22Rv1 (cell line): ENCODE measurements around the gene PACRG.

ENCODE experiments used
- CTCF ChIP-seq: fragments of 450-650 bp; IDR thresholded peaks from 2 replicates; pipeline ENCODE4 v1.5.1; 2017; ENCODE audit warnings: mild to moderate bottlenecking
- ZFX ChIP-seq: fragments of 450-650 bp; IDR thresholded peaks from 2 replicates; pipeline ENCODE4 v1.6.1; 2017; ENCODE audit warnings: antibody characterized with exemption, borderline replicate concordance

DNA sequence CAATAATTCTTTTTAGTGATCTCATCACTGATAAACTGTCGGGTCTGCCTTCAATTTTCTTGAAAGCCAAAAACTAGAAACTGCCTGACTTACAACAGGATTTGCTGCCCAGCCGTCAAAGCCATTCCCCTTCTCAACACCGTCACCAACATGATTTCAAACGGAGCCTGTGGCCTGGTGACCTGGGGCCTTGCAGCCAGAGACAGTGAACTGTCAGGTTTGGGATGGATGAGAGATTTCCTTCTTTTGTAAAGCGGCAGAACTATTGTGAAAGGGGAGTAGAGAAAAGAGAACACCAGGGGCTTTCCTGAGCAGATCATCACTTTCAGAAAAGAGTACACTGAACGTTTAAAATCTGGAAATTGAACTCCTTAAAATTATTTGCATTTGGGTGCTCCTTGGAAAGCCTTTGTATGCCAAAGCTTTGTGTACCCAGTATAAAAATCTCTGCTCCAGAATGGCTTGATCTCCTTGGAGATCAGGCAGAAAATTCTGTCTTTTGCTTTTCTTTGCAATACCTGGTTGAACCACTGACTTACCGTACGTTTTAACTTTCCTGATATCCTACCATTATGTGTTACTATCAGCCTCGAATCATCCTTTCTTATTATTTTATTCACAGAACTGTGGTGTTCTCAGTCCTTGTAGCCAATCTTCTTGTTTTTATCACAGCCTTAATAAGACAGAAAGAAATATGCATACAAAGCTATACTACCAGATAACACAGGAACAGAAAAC, 125.2 kb downstream of the PACRG start:
- no peak for TF ChIP-seq CTCF
- no peak for TF ChIP-seq ZFX
